Measurements from ENCODE around the gene SPTBN4.
"Not testable (repeated sequence)": the region's sequence is repeated elsewhere in the genome, so short reads cannot be mapped to it uniquely, and the experiment has no call there.

The SPTBN4 gene

GRCh38 chr19:40621966-40622772, 155.4 kb downstream of the SPTBN4 start:
- H3K27me3 ChIP-seq (ENCODE audit: control insufficient read depth in 1 of 2, insufficient read depth in 2 of 2, low read length in 2 of 2) = peaks cover 0 to 2% of the 10 kb centered on the region in 2 donors
- H3K4me3 ChIP-seq (ENCODE audit: low read length in 2 of 2) = no peak overlapping the region
- H3K4me1 ChIP-seq (ENCODE audit: control insufficient read depth, insufficient read depth, low read length) = no peaks in the 10 kb centered on the region
- no peak overlapping the region for H3K27ac ChIP-seq (ENCODE audit: low read length)
- no peak overlapping the region for H3K9ac ChIP-seq (ENCODE audit: low read length in 2 of 2)
- H3K36me3 ChIP-seq (ENCODE audit: control insufficient read depth in 2 of 2, insufficient read depth in 2 of 2, low read length in 2 of 2) = peaks cover 22 to 23% of the 10 kb centered on the region in 2 donors
- no peaks in the 10 kb centered on the region for H3K9me3 ChIP-seq (ENCODE audit: control insufficient read depth in 2 of 2, low read length in 2 of 2)

GRCh38 chr19:40622773-40623075, 155.9 kb downstream of the SPTBN4 start:
- Histone ChIP-seq H3K9ac (ENCODE audit: low read length in 2 of 2) (no peak overlapping the region), H3K36me3 (ENCODE audit: control insufficient read depth in 2 of 2, insufficient read depth in 2 of 2, low read length in 2 of 2) (peaks cover 22 to 23% of the 10 kb centered on the region in 2 donors), H3K27me3 (ENCODE audit: control insufficient read depth in 1 of 2, insufficient read depth in 2 of 2, low read length in 2 of 2) (peaks cover 0 to 2% of the 10 kb centered on the region in 2 donors), H3K27ac (ENCODE audit: low read length) (no peak overlapping the region), H3K4me1 (ENCODE audit: control insufficient read depth, insufficient read depth, low read length) (no peaks in the 10 kb centered on the region), H3K4me3 (ENCODE audit: low read length in 2 of 2) (no peak overlapping the region), H3K9me3 (ENCODE audit: control insufficient read depth in 2 of 2, low read length in 2 of 2) (no peaks in the 10 kb centered on the region)

- no peaks in the 10 kb centered on the region for H3K4me1 ChIP-seq (ENCODE audit: control insufficient read depth, insufficient read depth, low read length)
- H3K27ac ChIP-seq (ENCODE audit: low read length) = no peak overlapping the region
- H3K9ac ChIP-seq (ENCODE audit: low read length in 2 of 2) = no peak overlapping the region
- peaks cover 22 to 23% of the 10 kb centered on the region in 2 donors for H3K36me3 ChIP-seq (ENCODE audit: control insufficient read depth in 2 of 2, insufficient read depth in 2 of 2, low read length in 2 of 2)
- H3K4me3 ChIP-seq (ENCODE audit: low read length in 2 of 2) = no peak overlapping the region
- H3K9me3 ChIP-seq (ENCODE audit: control insufficient read depth in 2 of 2, low read length in 2 of 2) = no peaks in the 10 kb centered on the region
- H3K27me3 ChIP-seq (ENCODE audit: control insufficient read depth in 1 of 2, insufficient read depth in 2 of 2, low read length in 2 of 2) = peaks cover 0 to 2% of the 10 kb centered on the region in 2 donors
These were observed 156.8 kb downstream of the SPTBN4 start for GRCh38 chr19:40623403-40624251.

GRCh38 chr19:40624369-40625153, 157.8 kb downstream of the SPTBN4 start:
- H3K27ac ChIP-seq (ENCODE audit: low read length); H3K4me3 ChIP-seq (ENCODE audit: low read length in 2 of 2); H3K9ac ChIP-seq (ENCODE audit: low read length in 2 of 2); H3K9me3 ChIP-seq (ENCODE audit: control insufficient read depth in 2 of 2, low read length in 2 of 2); H3K4me1 ChIP-seq (ENCODE audit: control insufficient read depth, insufficient read depth, low read length); H3K27me3 ChIP-seq (ENCODE audit: control insufficient read depth in 1 of 2, insufficient read depth in 2 of 2, low read length in 2 of 2): not testable (repeated sequence)
- peaks cover 17 to 18% of the 10 kb centered on the region in 2 donors for H3K36me3 ChIP-seq (ENCODE audit: control insufficient read depth in 2 of 2, insufficient read depth in 2 of 2, low read length in 2 of 2)

GRCh38 chr19:40625406-40626120, 158.8 kb downstream of the SPTBN4 start:
- Histone ChIP-seq H3K27ac (ENCODE audit: low read length) (no peak overlapping the region), H3K4me1 (ENCODE audit: control insufficient read depth, insufficient read depth, low read length) (no peaks in the 10 kb centered on the region), H3K27me3 (ENCODE audit: control insufficient read depth in 1 of 2, insufficient read depth in 2 of 2, low read length in 2 of 2) (peaks cover 0 to 2% of the 10 kb centered on the region in 2 donors), H3K4me3 (ENCODE audit: low read length in 2 of 2) (no peak overlapping the region), H3K36me3 (ENCODE audit: control insufficient read depth in 2 of 2, insufficient read depth in 2 of 2, low read length in 2 of 2) (peaks cover 16 to 17% of the 10 kb centered on the region in 2 donors), H3K9me3 (ENCODE audit: control insufficient read depth in 2 of 2, low read length in 2 of 2) (no peaks in the 10 kb centered on the region), H3K9ac (ENCODE audit: low read length in 2 of 2) (no peak overlapping the region)
